Keratinocyte (primary cell): ENCODE results near the gene CHST7. TPM values are rescaled to one million over a fixed set of nuclear protein-coding genes. Genes with fewer than 3 reads are reported as not detected.

Source experiments
- DNase-seq: peaks from one replicate; pipeline ENCODE4 v3.0.0-alpha.2; 2011; ENCODE audit warnings: low read depth, missing footprints, low spot score
- FAIRE-seq: peaks from 2 replicates; lab custom pipeline; 2011; peaks lifted over from hg19 to GRCh38; lab: Jason Lieb, UNC
- H2AFZ ChIP-seq: 2 replicates; pipeline ENCODE4 v1.6.0; 2012; ENCODE audit warnings: low read length, control low read depth, inconsistent platforms; ENCODE audit not compliant: control insufficient read depth
- H3K27ac ChIP-seq: 2 replicates; pipeline ENCODE4 v1.5.1; 2011; ENCODE audit warnings: low read length; ENCODE audit not compliant: control insufficient read depth, insufficient read depth
- H3K27me3 ChIP-seq: 3 replicates; pipeline ENCODE4 v1.6.0; 2011; ENCODE audit warnings: low read length; ENCODE audit not compliant: control insufficient read depth, insufficient read depth; ENCODE audit errors: extremely low read depth
- H3K36me3 ChIP-seq, 2 experiments: 2 replicates in 1 of 2; 3 replicates in 1 of 2; pipeline ENCODE4 v1.5.1; 2011; ENCODE audit warnings: low read length in 2 of 2, mild to moderate bottlenecking in 1 of 2; ENCODE audit not compliant: control insufficient read depth in 2 of 2, insufficient read depth in 2 of 2; ENCODE audit errors: extremely low read depth in 1 of 2
- H3K4me1 ChIP-seq: 3 replicates; pipeline ENCODE4 v1.5.1; 2011; ENCODE audit warnings: low read length; ENCODE audit not compliant: control insufficient read depth, insufficient read depth; ENCODE audit errors: extremely low read depth
- H3K4me2 ChIP-seq: 3 replicates; pipeline ENCODE4 v1.6.0; 2011; ENCODE audit warnings: low read depth, low read length; ENCODE audit not compliant: control insufficient read depth, insufficient read depth; ENCODE audit errors: extremely low read depth
- H3K4me3 ChIP-seq, 3 experiments: fragments of 200-600 bp in 1 of 3; sonication (generic) in 1 of 3; 2 replicates in 2 of 3; 3 replicates in 1 of 3; pipeline ENCODE4 v1.5.1; 2011 to 2016; ENCODE audit warnings: low read length in 3 of 3, mild to moderate bottlenecking in 3 of 3, control low read depth in 2 of 3, inconsistent platforms in 1 of 3, low read depth in 1 of 3, mixed read lengths in 1 of 3, mixed run types in 1 of 3, moderate library complexity in 1 of 3; ENCODE audit not compliant: control insufficient read depth in 2 of 3, insufficient read depth in 2 of 3; ENCODE audit errors: extremely low read depth in 1 of 3
- H3K79me2 ChIP-seq: 2 replicates; pipeline ENCODE4 v1.6.0; 2012; ENCODE audit warnings: low read length; ENCODE audit not compliant: control insufficient read depth, insufficient read depth
- H3K9ac ChIP-seq: 3 replicates; pipeline ENCODE4 v1.6.0; 2011; ENCODE audit warnings: low read length; ENCODE audit not compliant: control insufficient read depth, insufficient read depth; ENCODE audit errors: extremely low read depth
- H3K9me1 ChIP-seq: 3 replicates; pipeline ENCODE4 v1.6.0; 2011; ENCODE audit warnings: low read length; ENCODE audit not compliant: control insufficient read depth, insufficient read depth; ENCODE audit errors: extremely low read depth
- H3K9me3 ChIP-seq: 2 replicates; pipeline ENCODE4 v1.5.1; 2012; ENCODE audit warnings: low read depth, low read length; ENCODE audit not compliant: control insufficient read depth
- H4K20me1 ChIP-seq: 3 replicates; pipeline ENCODE4 v1.6.0; 2011; ENCODE audit warnings: low read length; ENCODE audit not compliant: control insufficient read depth, insufficient read depth; ENCODE audit errors: extremely low read depth
- CTCF ChIP-seq, 3 experiments: IDR thresholded peaks in 1 of 3; conservative IDR thresholded peaks in 1 of 3; optimal IDR thresholded peaks in 1 of 3; 2 replicates in 2 of 3; 3 replicates in 1 of 3; pipeline versions ENCODE3 to v1.5.1; 2011; ENCODE audit warnings: low read length in 3 of 3, mild to moderate bottlenecking in 3 of 3, moderate library complexity in 2 of 3, control low read depth in 1 of 3, inconsistent platforms in 1 of 3; ENCODE audit not compliant: insufficient read depth in 2 of 3; ENCODE audit errors: extremely low read depth in 1 of 3
- EZH2 ChIP-seq: IDR thresholded peaks from one replicate; pipeline ENCODE4 v1.6.1; 2012; ENCODE audit warnings: inconsistent platforms, mild to moderate bottlenecking, low read length, moderate library complexity
- dilution Hi-C: fragments of 300-500 bp; cut with MboI; formaldehyde crosslinking; loops from one replicate; pipeline ENCODE4 v1.7.0; 2020; ENCODE audit warnings: low sequenced_read_pairs; ENCODE audit not compliant: extremely low pct_ligation_motif_present
- polyA plus RNA-seq, 5 experiments: library from polyadenylated mRNA; depleted of rRNA in 3 of 5; stranded (reverse) in 3 of 5; stranded (forward) in 1 of 5; unstranded in 1 of 5; fragments of >200 nt; gene quantifications; 1 replicate in 1 of 5; 2 replicates in 3 of 5; 3 replicates in 1 of 5; pipeline versions ENCODE4 v1.2.1 to v1.2.3, GENCODE V29; 2011 to 2012; ENCODE audit warnings: missing spikeins in 2 of 5, low read depth in 1 of 5, low replicate concordance in 1 of 5

Gene CHST7
- polyA plus RNA-seq, 1 donor (not counting 4 experiments of a cell fraction or from before 2014, with no cell fraction given), result 0.39 TPM

- Histone ChIP-seq H3K4me1 (peaks cover 34% of the 10 kb centered on the region), H3K27ac (no peak overlapping the region), H3K36me3 (no peaks in the 10 kb centered on the region), H3K4me2 (no peak overlapping the region), H3K9me1 (no peaks in the 10 kb centered on the region), H3K9ac (no peak overlapping the region), H3K27me3 (no peaks in the 10 kb centered on the region), H3K79me2 (no peaks in the 10 kb centered on the region), H3K4me3 (no peak overlapping the region), H3K9me3 (no peaks in the 10 kb centered on the region), H2AFZ (no peak overlapping the region), H4K20me1 (no peaks in the 10 kb centered on the region)
- dilution Hi-C loops, result no loop called here
- TF ChIP-seq EZH2, result no peak
- no peak for TF ChIP-seq CTCF (optimal IDR thresholded peaks at IDR 0.05 in 1 of 3, IDR thresholded peaks at IDR 0.05 in 1 of 3, conservative IDR thresholded peaks at IDR 0.05 in 1 of 3; ENCODE audit: extremely low read depth in 1 of 3, insufficient read depth in 2 of 3, low read length in 3 of 3)
- no peak for DNase-seq
- no peak for FAIRE-seq
Measured at GRCh38 chrX:46584736-46585135, 11.2 kb downstream of the CHST7 start.

GRCh38 chrX:46587158-46587557 lies 13.6 kb downstream of the CHST7 start:
- H3K27ac ChIP-seq, result peak overlapping the region; percentile 6
- no peaks in the 10 kb centered on the region for H3K9me1 ChIP-seq
- no peaks in the 10 kb centered on the region for H3K27me3 ChIP-seq
- H3K79me2 ChIP-seq, result no peaks in the 10 kb centered on the region
- H3K4me2 ChIP-seq, result peak overlapping the region; percentile 54
- no peak overlapping the region for H3K9ac ChIP-seq
- H3K36me3 ChIP-seq, result no peaks in the 10 kb centered on the region
- peaks cover 32% of the 10 kb centered on the region for H3K4me1 ChIP-seq
- DNase-seq, result no peak
- no peak overlapping the region for H3K4me3 ChIP-seq
- dilution Hi-C loops, result no loop called here
- no peak for FAIRE-seq
- H4K20me1 ChIP-seq, result no peaks in the 10 kb centered on the region
- TF ChIP-seq EZH2 (no peak), CTCF (optimal IDR thresholded peaks at IDR 0.05 in 1 of 3, IDR thresholded peaks at IDR 0.05 in 1 of 3, conservative IDR thresholded peaks at IDR 0.05 in 1 of 3; ENCODE audit: extremely low read depth in 1 of 3, insufficient read depth in 2 of 3, low read length in 3 of 3) (no peak)
- no peaks in the 10 kb centered on the region for H3K9me3 ChIP-seq
- no peak overlapping the region for H2AFZ ChIP-seq
